GM19372 (cell line): Measurements from ENCODE around the gene SLC9A3.

ENCODE experiments used
- ATAC-seq: cut with Tn5 transposase; IDR thresholded peaks from one replicate; pipeline ENCODE4 v1.9.1; 2021; ENCODE audit warnings: mild to moderate bottlenecking, low read depth, moderate library complexity; ENCODE audit not compliant: unreplicated experiment

SLC9A3 gene

DNA sequence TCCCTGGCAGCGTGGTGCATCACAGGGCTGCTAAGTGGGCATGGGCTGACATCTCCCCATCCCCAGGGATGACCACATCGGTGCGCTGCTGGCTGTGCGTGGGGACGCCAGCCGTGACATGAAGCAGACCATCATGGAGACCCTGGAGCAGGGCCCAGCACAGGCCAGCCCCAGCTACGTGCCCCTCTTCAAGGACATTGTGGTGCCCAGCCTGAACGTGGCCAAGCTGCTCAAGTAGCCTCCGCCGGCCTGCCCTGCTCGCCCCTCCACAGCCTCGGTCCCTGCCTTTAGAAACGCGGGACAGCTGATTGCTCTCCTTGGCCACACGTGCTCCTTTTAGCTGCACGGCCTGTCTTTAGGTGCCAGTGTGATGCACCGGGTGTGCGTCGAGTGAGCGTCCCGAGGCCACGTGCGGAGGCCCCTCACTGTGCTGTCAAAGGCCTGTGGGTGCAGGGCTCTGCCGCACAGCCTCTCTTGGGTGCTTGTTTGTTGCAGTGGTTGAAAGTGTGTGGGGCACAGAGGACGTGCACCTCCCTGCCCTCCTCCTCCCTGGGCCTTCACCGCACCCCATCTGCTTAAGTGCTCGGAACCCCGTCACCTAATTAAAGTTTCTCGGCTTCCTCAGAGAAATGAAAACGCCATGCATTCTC lies 57.5 kb downstream of the SLC9A3 start:
- ATAC-seq = no peak

DNA sequence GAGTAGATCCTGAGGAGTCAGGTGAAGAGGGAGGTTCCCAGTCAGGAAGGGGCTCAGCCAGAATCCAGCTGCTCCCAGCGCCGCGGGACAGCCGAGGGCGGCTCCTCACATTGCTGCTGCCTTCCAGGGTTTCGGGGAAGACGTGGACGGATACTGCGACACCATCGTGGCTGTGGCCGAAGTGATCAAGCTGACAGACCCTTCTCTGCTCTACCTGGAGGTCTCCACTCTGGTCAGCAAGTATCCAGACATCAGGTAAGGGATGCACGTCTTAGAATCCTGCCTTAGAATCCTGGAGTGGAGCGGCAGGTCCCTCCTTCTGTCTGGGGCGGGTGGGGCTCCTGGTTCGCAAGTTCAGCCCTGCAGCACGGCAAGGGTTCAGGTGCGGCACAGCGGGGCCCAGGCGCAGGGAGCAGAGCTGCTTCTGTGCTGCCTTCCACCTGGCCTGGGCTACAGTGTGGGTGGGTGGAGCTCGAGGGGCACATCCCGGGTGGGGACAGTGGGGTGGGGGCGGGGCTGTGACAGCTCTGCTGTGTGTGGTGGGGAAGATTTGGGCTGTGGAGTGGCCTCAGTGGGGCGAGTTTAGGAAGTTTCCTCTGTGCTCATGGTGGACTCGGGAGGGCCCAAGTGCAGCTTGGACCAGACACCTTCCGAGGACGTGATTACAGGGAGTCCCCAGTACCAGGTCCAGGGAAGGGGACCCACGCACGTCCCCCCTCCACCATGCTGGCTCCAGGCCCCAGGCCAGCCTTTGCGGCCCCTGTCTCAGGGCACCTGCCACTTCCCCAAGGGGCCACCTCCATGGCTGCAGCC lies 58.5 kb downstream of the SLC9A3 start:
- ATAC-seq = no peak

DNA sequence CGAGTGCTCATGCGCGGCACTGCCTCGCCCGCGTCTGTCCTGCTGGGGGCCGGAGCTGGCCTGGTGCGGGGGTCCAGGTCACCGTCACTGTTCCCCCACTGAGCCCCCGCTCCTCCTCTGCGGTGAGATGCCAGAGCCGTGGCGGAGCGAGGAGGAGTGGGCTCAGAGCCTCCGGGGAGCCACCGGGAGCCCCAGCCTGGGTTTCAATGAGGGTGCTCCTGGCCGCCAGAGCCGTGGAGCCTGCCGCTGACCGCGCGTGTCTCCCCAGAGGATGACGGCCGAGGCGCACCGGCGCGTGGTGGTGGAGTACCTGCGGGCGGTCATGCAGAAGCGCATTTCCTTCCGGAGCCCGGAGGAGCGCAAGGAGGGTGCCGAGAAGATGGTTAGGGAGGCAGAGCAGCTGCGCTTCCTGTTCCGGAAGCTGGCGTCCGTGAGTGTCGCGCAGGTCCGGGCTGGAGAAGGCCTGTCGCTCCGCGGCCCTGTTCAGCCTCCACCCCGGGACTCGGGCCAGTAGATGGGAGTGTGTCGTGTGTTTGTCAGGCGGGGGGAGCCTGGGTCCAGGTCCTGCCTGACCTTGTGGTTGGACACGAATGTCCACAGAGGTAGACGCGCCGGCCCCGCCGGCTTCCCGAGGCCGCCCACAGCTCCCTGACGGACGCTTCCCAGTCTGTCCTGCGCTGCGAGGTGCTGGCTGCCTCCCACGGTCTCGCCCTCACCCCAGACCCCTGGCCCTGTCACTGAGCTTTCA lies 59.2 kb downstream of the SLC9A3 start:
- ATAC-seq = no peak

DNA sequence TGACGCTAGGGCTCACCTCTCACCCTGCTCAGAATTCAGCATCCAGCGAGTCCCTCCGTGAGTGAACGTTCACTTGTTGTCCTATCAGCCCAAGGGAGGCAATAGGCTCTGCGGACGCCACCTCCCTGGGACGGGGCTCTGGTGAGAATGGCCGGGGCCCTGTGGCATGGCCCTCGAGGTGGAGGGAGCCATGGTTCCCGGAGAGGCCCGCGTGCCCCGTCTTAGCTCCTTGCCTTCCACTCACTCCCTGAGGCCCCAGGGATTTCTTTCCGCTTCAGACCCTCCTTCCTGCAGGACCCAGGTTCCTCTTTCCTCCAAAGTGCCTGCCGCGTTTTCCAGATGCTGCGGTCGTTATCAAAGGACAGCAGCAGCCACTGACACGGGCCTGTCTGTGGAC lies 59.8 kb downstream of the SLC9A3 start:
- ATAC-seq = no peak

DNA sequence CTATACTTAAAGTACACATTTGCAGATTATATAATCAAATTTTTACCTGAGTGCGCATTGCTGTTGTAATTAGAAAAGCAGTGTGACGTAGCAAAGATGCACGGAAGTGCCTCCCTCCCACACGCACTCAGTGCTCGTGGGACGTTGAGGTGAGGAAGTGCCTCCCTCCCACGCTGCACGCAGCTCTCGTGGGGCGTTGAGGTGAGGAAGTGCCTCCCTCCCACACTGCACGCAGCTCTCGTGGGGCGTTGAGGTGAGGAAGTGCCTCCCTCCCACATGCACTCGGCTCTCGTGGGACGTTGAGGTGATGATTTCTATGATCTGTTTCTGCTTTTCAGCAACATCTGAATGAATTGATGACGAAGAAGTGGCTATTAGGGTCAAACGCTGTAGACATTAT lies 60.3 kb downstream of the SLC9A3 start:
- ATAC-seq = no peak

DNA sequence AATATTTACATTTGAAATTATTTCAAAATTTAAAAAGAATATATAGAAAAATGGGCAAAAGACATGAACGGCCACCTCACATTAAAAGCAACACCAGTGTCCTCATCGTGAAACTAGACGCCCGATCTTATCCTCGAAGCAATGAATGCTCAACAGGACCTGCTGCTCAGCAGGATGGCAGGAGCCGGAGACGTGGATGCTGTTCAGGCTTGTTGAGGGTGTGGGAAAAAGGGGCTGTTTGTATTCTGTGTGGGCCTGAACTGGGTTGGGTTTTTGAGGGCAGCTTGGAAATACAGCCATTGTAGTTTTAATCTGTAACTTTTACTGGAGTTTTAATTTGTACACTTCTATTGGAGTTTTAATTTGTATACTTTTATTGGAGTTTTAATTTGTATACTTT lies 60.9 kb downstream of the SLC9A3 start:
- ATAC-seq = no peak

DNA sequence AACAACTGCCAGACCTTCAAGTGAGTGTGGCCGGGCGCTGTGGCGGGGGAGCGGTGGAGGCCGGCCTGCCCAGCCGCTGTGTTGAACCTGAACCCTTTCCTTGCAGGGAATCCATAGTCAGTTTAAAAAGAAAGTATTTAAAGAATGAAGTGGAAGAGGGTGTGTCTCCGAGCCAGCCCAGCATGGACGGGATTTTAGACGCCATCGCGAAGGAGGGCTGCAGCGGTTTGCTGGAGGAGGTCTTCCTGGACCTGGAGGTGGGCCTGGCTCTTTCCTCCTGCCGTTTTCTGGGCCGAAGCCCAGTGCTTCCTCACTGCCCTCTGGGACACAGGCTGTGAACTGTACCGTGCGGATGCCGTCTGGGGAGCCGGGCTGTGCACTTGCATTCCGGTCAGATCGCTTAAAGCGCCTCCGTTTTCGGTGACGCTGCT lies 62.2 kb downstream of the SLC9A3 start:
- ATAC-seq = no peak

DNA sequence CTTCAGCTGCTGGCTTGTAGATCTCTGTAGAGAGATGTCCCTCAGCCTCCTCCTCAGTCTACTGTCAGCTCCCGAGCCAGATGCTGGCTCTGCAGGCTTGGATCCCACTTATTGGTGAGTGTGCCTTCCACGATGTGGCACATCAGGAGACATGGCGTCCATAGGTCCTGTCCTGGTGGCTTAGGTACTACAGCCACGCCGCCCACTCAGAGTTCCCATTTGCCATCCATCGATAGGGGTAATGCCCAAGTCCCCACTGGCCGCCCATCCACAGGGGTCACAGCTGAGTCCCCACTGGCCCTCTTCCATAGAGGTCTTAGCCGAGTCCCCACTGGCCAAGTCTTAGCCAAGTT lies 64.0 kb downstream of the SLC9A3 start:
- no peak for ATAC-seq

DNA sequence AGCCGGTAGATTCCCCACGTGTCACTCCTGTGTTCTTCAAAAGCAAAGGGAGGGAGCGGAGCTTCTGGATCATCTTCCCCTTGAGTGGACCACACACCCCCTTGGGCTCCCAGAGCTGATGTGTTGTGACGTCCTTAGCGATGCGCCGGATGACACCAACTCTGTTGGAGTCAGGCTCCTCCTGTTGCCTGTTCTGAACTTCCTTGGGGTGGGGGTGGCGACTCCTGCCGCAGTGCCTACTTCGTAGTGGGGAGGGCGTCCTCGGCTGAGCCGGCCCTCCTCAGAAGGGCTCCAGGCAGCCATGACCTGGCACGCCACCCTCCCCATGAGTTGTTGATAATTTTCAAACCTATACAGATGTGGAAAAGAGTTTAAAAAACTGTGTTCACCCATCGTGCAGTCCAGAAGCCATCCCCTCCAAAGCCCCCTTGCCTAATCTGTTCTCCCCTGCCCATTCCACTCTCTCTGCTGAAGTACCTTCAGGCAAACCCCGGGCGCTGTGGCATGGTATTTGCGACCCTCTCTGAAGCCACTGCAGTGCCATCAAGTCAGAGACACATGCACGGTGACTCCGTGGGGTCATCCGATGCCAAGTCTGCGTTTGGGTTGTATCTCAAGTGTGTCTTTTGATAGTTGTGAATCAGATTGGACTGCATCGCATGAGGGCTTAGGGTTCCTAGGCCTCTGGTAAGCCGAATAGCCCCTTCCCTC lies 64.5 kb downstream of the SLC9A3 start:
- ATAC-seq = no peak

DNA sequence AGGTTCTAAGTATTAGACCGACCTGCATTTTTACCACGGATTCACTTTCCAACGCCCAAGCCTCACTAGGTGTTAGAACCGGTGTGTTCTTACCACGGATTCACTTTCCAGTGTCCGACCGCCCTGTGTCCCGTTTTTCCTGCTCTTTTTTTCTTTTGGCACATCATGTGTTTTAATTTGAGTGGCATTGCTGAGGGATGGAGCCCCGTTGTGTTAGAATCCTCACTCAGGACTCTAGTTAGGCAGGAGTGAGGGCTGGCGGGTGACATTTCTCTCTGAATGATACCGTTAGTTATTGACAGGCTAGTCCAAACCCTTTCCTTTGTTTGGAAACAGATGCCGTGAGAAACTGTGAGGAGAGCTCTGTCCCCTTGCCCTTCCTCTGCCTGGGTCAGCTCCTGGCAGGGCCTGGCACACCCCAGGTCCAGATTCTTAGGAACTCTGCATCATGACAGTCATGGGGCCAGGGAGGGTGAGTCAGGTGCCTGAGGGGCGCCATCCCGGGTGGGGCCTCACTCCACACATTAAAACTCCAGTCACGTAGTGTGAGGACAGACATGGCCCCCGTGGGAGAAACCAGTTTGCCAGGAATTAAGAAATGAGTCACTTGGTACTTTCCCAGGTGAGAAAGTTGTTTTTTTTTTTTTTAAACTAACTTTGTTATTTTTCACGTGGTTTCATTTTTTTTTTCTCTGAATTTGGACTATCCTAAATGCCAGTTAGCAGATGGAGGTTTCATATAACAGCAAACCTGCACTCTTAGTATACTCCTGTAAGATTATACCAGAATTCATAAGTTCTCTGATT lies 65.5 kb downstream of the SLC9A3 start:
- ATAC-seq = no peak

DNA sequence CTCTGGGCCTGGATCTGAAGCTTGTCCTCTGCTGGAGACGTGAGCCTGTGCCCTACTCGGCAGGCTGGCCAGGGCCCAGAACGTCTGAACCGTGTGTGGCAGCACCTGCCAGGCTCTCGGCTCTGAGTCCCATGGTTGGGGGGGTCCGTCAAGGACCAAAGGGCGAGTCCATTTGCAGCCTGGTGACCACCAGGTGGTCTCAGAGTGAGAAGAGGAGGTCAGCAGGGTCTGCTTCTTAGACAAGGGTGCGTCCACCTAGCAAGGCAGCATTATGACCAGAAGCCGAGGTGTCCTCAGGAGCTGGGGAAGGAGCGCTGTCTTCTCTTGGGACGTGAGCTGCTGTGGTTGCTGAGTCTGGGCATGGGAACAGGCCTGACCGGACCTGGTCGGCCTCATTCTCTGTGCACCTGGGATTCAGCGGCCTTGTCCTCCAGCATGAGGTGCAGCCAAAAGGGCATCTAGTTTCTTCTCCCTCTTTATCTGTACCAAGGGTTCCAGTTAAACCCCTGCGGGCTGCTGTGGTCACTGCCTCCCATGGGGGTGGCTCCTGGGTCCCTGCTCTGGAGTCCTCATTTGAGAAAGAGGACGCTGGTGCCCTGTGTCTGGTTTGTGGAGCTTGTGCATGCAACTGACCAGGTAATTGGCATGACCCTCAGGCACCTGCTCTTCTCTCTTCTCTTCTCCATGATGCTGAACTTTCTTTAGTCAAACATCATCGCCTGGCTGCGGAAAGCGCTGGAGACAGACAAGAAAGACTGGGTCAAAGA lies 66.9 kb downstream of the SLC9A3 start:
- ATAC-seq = no peak

DNA sequence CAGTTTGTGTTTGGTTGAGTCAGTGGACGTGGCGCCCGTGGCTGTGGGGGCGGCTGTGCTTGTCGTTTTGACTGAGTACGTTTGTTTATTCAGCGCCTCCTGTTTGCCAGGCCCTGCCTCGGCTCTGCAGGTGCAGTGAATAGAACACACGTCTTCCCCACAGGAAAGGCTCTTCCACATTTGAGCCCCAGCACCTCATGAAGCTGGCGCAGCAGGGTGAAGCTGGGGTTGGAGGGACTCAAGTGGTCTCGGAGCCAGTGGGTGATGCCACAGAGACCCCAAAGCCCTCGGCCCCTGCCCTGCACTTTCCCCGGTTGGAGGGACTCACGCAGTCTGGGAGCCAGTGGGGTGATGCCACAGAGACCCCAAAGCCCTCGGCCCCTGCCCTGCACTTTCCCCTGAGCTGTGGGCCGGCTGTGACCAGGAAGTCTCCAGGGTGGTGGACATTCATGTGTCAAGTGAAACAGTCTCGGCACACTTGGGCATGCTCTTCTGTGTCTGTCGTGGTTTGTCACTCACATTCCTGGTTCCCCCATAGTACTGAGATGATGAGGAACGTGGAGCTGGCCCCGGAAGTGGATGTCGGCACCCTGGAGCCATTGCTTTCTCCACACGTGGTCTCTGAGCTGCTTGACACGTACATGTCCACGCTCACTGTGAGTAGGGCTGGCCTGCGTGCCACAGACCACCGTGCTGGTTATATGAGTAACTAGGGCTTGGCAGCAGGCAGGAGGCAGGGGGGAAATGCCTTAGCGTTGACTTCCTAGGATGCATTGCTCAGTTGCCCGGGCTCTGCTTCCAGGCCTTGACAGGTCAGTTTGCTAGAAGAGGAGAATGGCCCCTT lies 67.7 kb downstream of the SLC9A3 start:
- no peak for ATAC-seq

DNA sequence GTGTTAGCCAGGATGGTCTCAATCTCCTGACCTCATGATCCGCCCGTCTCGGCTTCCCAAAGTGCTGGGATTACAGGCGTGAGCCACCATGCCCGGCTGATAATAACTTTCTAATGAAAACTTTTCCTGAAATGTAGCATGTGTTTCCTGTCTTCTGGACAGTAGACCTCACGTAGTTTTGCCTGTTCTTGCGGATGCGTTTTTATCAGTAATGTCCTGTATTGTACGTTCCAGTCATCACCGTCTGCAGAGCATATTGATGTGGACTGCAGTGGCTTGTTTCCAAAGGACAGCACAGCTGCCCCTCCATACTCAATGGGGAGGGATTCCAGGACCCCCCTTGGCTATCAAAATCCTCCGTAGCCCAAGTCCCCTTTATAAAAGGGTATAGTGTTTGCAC lies 68.4 kb downstream of the SLC9A3 start:
- no peak for ATAC-seq

DNA sequence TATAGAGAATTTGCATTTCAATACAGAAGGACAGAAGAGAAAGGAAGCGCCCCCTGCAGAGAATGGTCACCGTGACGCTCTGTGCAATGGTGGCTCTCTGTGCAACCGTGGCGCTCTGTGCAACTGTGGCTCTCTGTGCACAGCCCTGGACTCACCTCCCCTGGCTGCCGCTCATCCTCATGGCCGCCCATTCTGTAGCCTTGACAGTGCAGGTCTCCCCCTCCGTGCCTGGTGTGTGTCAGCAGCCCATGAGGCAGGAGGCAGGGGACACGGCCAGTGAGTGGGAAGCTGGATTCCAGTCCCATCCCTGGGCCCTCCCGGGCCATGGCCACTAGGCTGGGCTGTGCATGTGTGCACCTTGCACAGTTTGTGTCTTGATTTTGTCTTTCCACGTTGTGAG lies 69.3 kb downstream of the SLC9A3 start:
- ATAC-seq = no peak

DNA sequence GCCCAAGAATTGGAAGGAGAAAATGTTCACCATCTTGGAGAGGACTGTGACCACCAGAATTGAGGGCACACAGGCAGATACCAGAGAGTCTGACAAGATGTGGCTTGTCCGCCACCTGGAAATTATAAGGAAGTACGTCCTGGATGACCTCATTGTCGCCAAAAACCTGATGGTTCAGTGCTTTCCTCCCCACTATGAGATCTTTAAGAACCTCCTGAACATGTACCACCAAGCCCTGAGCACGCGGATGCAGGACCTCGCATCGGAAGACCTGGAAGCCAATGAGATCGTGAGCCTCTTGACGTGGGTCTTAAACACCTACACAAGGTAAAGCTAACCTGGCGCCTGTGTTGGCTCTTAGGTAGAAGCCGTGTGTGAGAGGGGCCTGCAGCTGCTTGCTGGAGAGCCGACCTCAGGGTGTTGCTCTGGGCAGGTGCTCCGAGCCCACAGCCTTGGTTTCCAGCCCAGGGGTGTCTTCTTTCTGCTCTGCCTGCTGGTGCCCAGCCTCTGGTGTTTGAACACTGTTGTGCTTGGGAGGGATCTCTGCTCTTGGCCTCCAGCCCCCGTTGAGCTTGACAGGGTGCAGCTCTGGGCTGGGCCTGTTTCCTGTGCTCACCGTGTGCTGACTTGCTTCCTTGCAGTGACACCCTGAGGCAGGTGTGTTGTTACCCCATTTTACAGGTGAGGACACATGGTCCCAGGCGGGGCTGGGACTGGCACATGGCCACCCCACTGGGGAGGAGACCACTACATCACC lies 70.3 kb downstream of the SLC9A3 start:
- ATAC-seq = no peak

DNA sequence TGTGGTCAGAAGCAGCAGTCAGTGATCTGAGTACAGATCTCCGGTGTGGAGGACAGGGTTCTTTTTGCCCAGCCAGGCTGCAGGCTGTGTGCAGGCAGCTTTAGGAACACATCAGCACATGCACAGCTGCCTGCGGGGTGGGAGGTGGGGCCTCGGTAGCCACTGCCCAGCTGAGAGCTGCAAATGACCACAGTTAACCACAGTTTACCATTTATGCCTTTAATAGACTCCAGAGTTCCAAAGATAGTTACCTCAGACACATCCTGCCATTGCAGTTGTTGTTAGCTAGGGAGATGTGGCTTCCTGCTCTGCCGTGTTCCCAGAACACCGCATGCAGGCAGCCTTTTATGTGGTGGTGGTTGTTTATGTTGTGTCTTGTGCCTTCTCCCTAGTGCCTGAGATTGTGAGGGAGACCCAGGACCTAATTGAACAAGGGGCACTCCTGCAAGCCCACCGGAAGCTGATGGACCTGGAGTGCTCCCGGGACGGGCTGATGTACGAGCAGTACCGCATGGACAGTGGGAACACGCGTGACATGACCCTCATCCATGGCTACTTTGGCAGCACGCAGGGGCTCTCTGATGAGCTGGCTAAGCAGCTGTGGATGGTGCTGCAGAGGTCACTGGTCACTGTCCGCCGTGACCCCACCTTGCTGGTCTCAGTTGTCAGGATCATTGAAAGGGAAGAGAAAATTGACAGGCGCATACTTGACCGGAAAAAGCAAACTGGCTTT lies 71.1 kb downstream of the SLC9A3 start:
- no peak for ATAC-seq
